VCaP (cell line): ENCODE measurements around the gene CIAO3.
A peak's percentile ranks its signal among the peaks of the same experiment; 100 is the strongest.

Source experiments
- H3K27ac ChIP-seq: fragments of 450-650 bp; 2 replicates; pipeline ENCODE4 v1.5.1; 2017
- CTCF ChIP-seq: fragments of 450-650 bp; conservative IDR thresholded peaks from 2 replicates; pipeline ENCODE4 v1.5.1; 2017; ENCODE audit warnings: mild to moderate bottlenecking, moderate library complexity

Gene CIAO3

GRCh38 chr16:693364-693763 is 47.4 kb downstream of the CIAO3 start:
- no peak for TF ChIP-seq CTCF
- no peak overlapping the region for H3K27ac ChIP-seq

GRCh38 chr16:692356-693108 is 48.3 kb downstream of the CIAO3 start:
- no peak overlapping the region for H3K27ac ChIP-seq
- no peak for TF ChIP-seq CTCF

DNA sequence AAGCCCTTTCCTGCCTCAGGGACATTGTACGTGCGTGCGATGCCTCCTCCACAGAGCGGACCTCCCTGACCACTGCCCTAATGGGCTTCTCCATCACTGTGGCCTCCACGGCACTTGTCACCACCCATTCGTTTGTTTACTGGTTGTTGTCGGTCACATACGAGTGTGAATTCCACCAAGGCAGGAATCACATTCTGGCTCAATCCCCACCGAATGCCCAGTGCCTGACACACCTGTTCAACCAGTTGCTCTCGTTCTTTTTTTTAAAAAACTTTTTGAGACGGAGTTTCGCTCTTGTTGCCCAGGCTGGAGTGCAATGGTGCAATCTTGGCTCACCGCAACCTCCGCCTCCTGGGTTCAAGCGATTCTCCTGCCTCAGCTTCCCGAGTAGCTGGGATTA is 49.6 kb downstream of the CIAO3 start:
- H3K27ac ChIP-seq, result peak overlapping the region; percentile 74; the same call in 1 of the 2 replicates

GRCh38 chr16:689175-689897 is 51.5 kb downstream of the CIAO3 start:
- TF ChIP-seq CTCF, result no peak
- H3K27ac ChIP-seq, result peak overlapping the region; percentile 74

DNA sequence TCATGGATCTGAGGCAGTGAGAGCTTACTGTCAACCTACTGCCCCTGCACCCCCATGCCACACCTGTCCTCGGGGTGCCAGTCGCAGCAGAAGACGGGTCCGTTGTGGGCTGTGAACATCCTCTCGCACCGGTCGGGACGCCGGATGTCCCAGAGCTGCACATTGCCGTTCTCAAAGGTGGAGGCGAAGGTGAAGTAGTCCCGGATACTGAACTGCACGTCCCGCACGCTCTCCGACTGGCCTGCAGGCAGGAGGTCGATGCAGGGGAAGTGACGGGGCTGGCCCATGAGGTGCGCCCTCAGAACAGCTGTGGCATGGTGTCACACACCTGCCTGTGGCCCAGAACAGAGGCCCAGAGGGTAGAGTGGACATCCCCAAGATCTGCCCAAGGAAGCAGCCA is 53.3 kb downstream of the CIAO3 start:
- no peak overlapping the region for H3K27ac ChIP-seq
- TF ChIP-seq CTCF, result no peak

GRCh38 chr16:686459-687260 is 54.1 kb downstream of the CIAO3 start:
- H3K27ac ChIP-seq, result peak overlapping the region; percentile 91
- no peak for TF ChIP-seq CTCF

DNA sequence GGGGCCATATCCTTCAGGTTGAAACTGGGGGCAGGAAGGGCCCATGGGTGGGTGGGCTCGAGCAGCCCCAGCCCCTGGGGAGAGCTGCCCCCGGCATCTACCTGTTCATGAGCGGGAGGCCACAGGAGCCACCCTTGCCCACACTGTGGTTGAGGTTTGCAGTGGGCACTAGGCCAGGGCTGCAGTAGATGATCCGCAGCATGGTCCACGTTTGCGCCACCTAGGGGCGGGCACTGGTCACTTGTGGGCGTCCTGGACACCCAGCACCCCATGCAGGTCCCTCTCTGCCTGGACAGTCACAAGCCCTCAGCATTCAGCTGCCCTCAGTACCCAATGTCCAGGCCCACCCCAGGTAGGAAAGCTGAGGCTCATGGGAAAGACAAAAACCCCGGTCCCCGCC is 54.8 kb downstream of the CIAO3 start:
- H3K27ac ChIP-seq, result peak overlapping the region; percentile 91
- TF ChIP-seq CTCF, result peak; percentile 81
